CD4-positive, alpha-beta memory T cell (primary cell): Measurements from ENCODE around the gene ACAP1. TPM values are rescaled to one million over a fixed set of nuclear protein-coding genes. Genes with fewer than 3 reads are reported as not detected.

Experiments
- CTCF ChIA-PET: fragments of 350-600 bp; sonication (Branson Sonifier 250); formaldehyde crosslinking; loops from one replicate; lab custom pipeline; 2021; ENCODE audit warnings: inconsistent platforms; ENCODE audit not compliant: partially characterized antibody; lab: Charles Lee
- POLR2A ChIA-PET: fragments of 350-600 bp; sonication (Branson Sonifier 250); formaldehyde crosslinking; loops from one replicate; lab custom pipeline; 2021; ENCODE audit not compliant: partially characterized antibody; lab: Charles Lee
- DNase-seq, 5 donors: peaks; one replicate each; pipeline versions ENCODE4 v3.0.0 to v3.0.0-alpha.2; 2020 to 2022; ENCODE audit warnings: mixed read lengths in 1 of 5
- H3K27ac ChIP-seq: one replicate; pipeline ENCODE4 v1.7.0; 2013; ENCODE audit warnings: low read depth, low read length
- H3K27me3 ChIP-seq: 2 replicates; pipeline ENCODE4 v1.7.0; 2013; ENCODE audit warnings: mild to moderate bottlenecking, low read length, moderate library complexity; ENCODE audit not compliant: insufficient read depth
- H3K36me3 ChIP-seq: 2 replicates; pipeline ENCODE4 v1.7.0; 2013; ENCODE audit warnings: mild to moderate bottlenecking, low read length, moderate library complexity; ENCODE audit not compliant: insufficient read depth
- H3K4me1 ChIP-seq: 2 replicates; pipeline ENCODE4 v1.7.0; 2013; ENCODE audit warnings: mild to moderate bottlenecking, low read length, moderate library complexity; ENCODE audit not compliant: insufficient read depth
- H3K4me3 ChIP-seq, 2 donors: one replicate each; pipeline ENCODE4 v1.7.0; 2013; ENCODE audit warnings: low read length in 2 of 2, mild to moderate bottlenecking in 1 of 2
- H3K9me3 ChIP-seq, 2 donors: one replicate each; pipeline ENCODE4 v1.7.0; 2013; ENCODE audit warnings: low read length in 2 of 2, control low read depth in 1 of 2; ENCODE audit not compliant: control insufficient read depth in 1 of 2
- H3K27ac Mint-ChIP-seq, 7 donors: one replicate each; pipeline ENCODE4 v1.8.0; 2020 to 2021; ENCODE audit warnings: mixed read lengths in 7 of 7, mild to moderate bottlenecking in 6 of 7, inconsistent platforms in 3 of 7, moderate library complexity in 3 of 7
- H3K27me3 Mint-ChIP-seq, 2 donors: one replicate each; pipeline ENCODE4 v1.8.0; 2020 to 2021; ENCODE audit warnings: mixed read lengths in 2 of 2
- H3K36me3 Mint-ChIP-seq, 2 donors: one replicate each; pipeline ENCODE4 v1.8.0; 2020 to 2021; ENCODE audit warnings: mixed read lengths in 2 of 2, inconsistent platforms in 1 of 2, mild to moderate bottlenecking in 1 of 2
- H3K4me1 Mint-ChIP-seq, 4 donors: one replicate each; pipeline ENCODE4 v1.8.0; 2020 to 2021; ENCODE audit warnings: mixed read lengths in 4 of 4, mild to moderate bottlenecking in 1 of 4
- H3K4me3 Mint-ChIP-seq, 8 donors: one replicate each; pipeline ENCODE4 v1.8.0; 2020 to 2021; ENCODE audit warnings: mixed read lengths in 8 of 8, mild to moderate bottlenecking in 7 of 8, moderate library complexity in 6 of 8, inconsistent platforms in 3 of 8
- H3K9me3 Mint-ChIP-seq, 8 donors: one replicate each; pipeline ENCODE4 v1.8.0; 2020 to 2021; ENCODE audit warnings: mixed read lengths in 8 of 8, mild to moderate bottlenecking in 5 of 8, inconsistent platforms in 3 of 8, moderate library complexity in 1 of 8
- intact Hi-C: fragments of 100-400 bp; cut with micrococcal nuclease; formaldehyde crosslinking; loops from one replicate; pipeline ENCODE4 v1.15.1; 2023
- polyA plus RNA-seq, 2 donors: library from polyadenylated mRNA; unstranded; fragments of 300-500 nt; fragmentation: Illumina TruSeq; gene quantifications; one replicate each; pipeline ENCODE4 v1.2.3, GENCODE V29; 2021
- total RNA-seq, 2 experiments: library from RNA; stranded (reverse); gene quantifications; one replicate each; pipeline ENCODE4 v1.2.3, GENCODE V29; 2021

The ACAP1 gene
- total and polyA plus RNA-seq, 4 experiments from 2014 or later = 261 to 516 (median 386) TPM

- H3K36me3 ChIP-seq = peaks cover 19% of the 10 kb centered on the region
- Mint-ChIP-seq H3K27me3 (no peaks in the 10 kb centered on the region), H3K36me3 (peaks cover under 1 to 24% of the 10 kb centered on the region in 2 donors), H3K4me3 (peak overlapping the region; percentile 75 to 95 (median 84)), H3K4me1 (peaks cover 21 to 58% (median 40%) of the 10 kb centered on the region in 4 donors), H3K9me3 (peaks cover 0 to 2% (median 0%) of the 10 kb centered on the region in 8 donors), H3K27ac (peak overlapping the region; percentile 58 to 95 (median 87))
- CTCF ChIA-PET = interaction anchor here (2.0 to 6.6 kb wide), 3 partner anchors 16 to 85 kb away, joined by 5 to 88 read pairs (median 39); partner anchors contain the start of genes ACAP1, FGF11 and TMEM102
- H3K4me3 ChIP-seq = peak overlapping the region; percentile 29 to 49
- DNase-seq = peak in 1 of 5 donors; percentile 38
- intact Hi-C loops = loop anchor here (1.0 to 5.0 kb wide), 5 partner anchors 40 to 335 kb away; partner anchors contain the start of genes EIF5A, PLSCR3, TP53 and WRAP53
- H3K4me1 ChIP-seq = peaks cover 44% of the 10 kb centered on the region
- no peaks in the 10 kb centered on the region for H3K27me3 ChIP-seq
- H3K9me3 ChIP-seq = no peaks in the 10 kb centered on the region
- peak overlapping the region; percentile 68 for H3K27ac ChIP-seq
- POLR2A ChIA-PET = interaction anchor here (1.0 to 5.0 kb wide), 8 partner anchors 16 to 223 kb away, joined by 3 to 41 read pairs (median 6); partner anchors contain the start of genes ACAP1, POLR2A, SENP3 and TMEM102
Observed at GRCh38 chr17:7352503-7352889, 16.2 kb downstream of the ACAP1 start.

- H3K4me3 Mint-ChIP-seq = peak overlapping the region; percentile 75 to 95 (median 84)
- Histone ChIP-seq H3K27ac (peak overlapping the region; percentile 68), H3K9me3 (no peaks in the 10 kb centered on the region), H3K36me3 (peaks cover 13% of the 10 kb centered on the region), H3K4me1 (peaks cover 44% of the 10 kb centered on the region), H3K27me3 (no peaks in the 10 kb centered on the region), H3K4me3 (no peak overlapping the region)
- peaks cover 0 to 19% of the 10 kb centered on the region in 2 donors for H3K36me3 Mint-ChIP-seq
- ChIA-PET CTCF (interaction anchor here (0.8 to 6.6 kb wide), 7 partner anchors 17 to 232 kb away, joined by 3 to 88 read pairs (median 5); partner anchors contain the start of genes ACAP1, FGF11 and TMEM102), POLR2A (interaction anchor here (0.8 to 5.0 kb wide), 10 partner anchors 17 to 223 kb away, joined by 3 to 41 read pairs (median 6); partner anchors contain the start of genes ACAP1, POLR2A, SENP3 and TMEM102)
- intact Hi-C loops = loop anchor here (1.0 to 5.0 kb wide), 5 partner anchors 39 to 334 kb away; partner anchors contain the start of genes EIF5A, PLSCR3, TP53 and WRAP53
- H3K4me1 Mint-ChIP-seq = peaks cover 21 to 54% (median 40%) of the 10 kb centered on the region in 4 donors
- H3K9me3 Mint-ChIP-seq = peaks cover 0 to 2% (median 0%) of the 10 kb centered on the region in 8 donors
- no peak for DNase-seq
- H3K27me3 Mint-ChIP-seq = no peaks in the 10 kb centered on the region
- peak overlapping the region in 6 of 7 donors; percentile 58 to 95 (median 88) for H3K27ac Mint-ChIP-seq
Observed at GRCh38 chr17:7352910-7353635, 16.7 kb downstream of the ACAP1 start.

- DNase-seq = peak in 1 of 5 donors; percentile 57
- Mint-ChIP-seq H3K4me1 (peaks cover 19 to 49% (median 35%) of the 10 kb centered on the region in 4 donors), H3K27me3 (no peaks in the 10 kb centered on the region), H3K36me3 (peaks cover 0 to 8% of the 10 kb centered on the region in 2 donors), H3K27ac (peak overlapping the region; percentile 35 to 91 (median 73)), H3K9me3 (peaks cover 0 to 2% (median 0%) of the 10 kb centered on the region in 8 donors), H3K4me3 (peak overlapping the region in 2 of 8 donors; percentile 25 to 50)
- Histone ChIP-seq H3K9me3 (no peaks in the 10 kb centered on the region), H3K36me3 (peaks cover 3% of the 10 kb centered on the region), H3K4me1 (peaks cover 40% of the 10 kb centered on the region), H3K27me3 (no peaks in the 10 kb centered on the region), H3K4me3 (no peak overlapping the region), H3K27ac (no peak overlapping the region)
- POLR2A ChIA-PET = interaction anchor here (1.3 to 5.0 kb wide), 8 partner anchors 18 to 206 kb away, joined by 4 to 50 read pairs (median 22); partner anchors contain the start of genes ACAP1, POLR2A, SENP3 and TMEM102
- CTCF ChIA-PET = interaction anchor here (1.0 to 6.6 kb wide), 10 partner anchors 9 to 334 kb away, joined by 3 to 88 read pairs (median 14); partner anchors contain the start of genes ACAP1, FGF11, SENP3 and TMEM102
- intact Hi-C loops = loop anchor here (5.0 kb wide), 3 partner anchors 38 to 333 kb away; partner anchors contain the start of genes EIF5A, PLSCR3, TP53 and WRAP53
Observed at GRCh38 chr17:7354262-7354843, 18.0 kb downstream of the ACAP1 start.

GRCh38 chr17:7355053-7355452, 18.7 kb downstream of the ACAP1 start, which contains the start of gene TMEM95:
TMEM95 (plus strand) TSS chr17:7355156; CDS start chr17:7355205, 49 bp downstream.
- ChIA-PET POLR2A (interaction anchor here (0.9 to 5.0 kb wide), 16 partner anchors 19 to 332 kb away, joined by 3 to 50 read pairs (median 6); partner anchors contain the start of genes ACAP1, GPS2, PLSCR3 and POLR2A), CTCF (interaction anchor here (0.8 to 6.6 kb wide), 36 partner anchors 10 to 333 kb away, joined by 3 to 88 read pairs (median 4); partner anchors contain the start of genes ACAP1, FGF11, MPDU1 and SENP3)
- Histone ChIP-seq H3K27me3 (no peaks in the 10 kb centered on the region), H3K9me3 (no peaks in the 10 kb centered on the region), H3K4me3 (no peak within 1 kb of the TSS), H3K27ac (no peak within 1 kb of the TSS), H3K4me1 (peaks cover 35% of the 10 kb centered on the region), H3K36me3 (no peaks in the 10 kb centered on the region)
- peak within 1 kb of the TSS in 2 of 8 donors; percentile 50 to 62 for H3K4me3 Mint-ChIP-seq
- H3K27ac Mint-ChIP-seq = peak within 1 kb of the TSS; percentile 35 to 91 (median 73)
- H3K36me3 Mint-ChIP-seq = peaks cover 0 to 3% of the 10 kb centered on the region in 2 donors
- H3K9me3 Mint-ChIP-seq = peaks cover 0 to 2% (median 0%) of the 10 kb centered on the region in 8 donors
- DNase-seq = peak in 1 of 5 donors; percentile 32
- H3K4me1 Mint-ChIP-seq = peaks cover 16 to 42% (median 30%) of the 10 kb centered on the region in 4 donors
- intact Hi-C loops = no loop called here
- H3K27me3 Mint-ChIP-seq = no peaks in the 10 kb centered on the region

GRCh38 chr17:7355573-7355972, 19.2 kb downstream of the ACAP1 start:
- H3K9me3 ChIP-seq = no peaks in the 10 kb centered on the region

GRCh38 chr17:7356072-7356549, 19.8 kb downstream of the ACAP1 start:
- Mint-ChIP-seq H3K4me3 (peak overlapping the region in 1 of 8 donors; percentile 62), H3K9me3 (peaks cover 0 to 1% (median 0%) of the 10 kb centered on the region in 8 donors)
- CTCF ChIA-PET = interaction anchor here (0.6 to 6.6 kb wide), 51 partner anchors 11 to 332 kb away, joined by 3 to 88 read pairs (median 4); partner anchors contain the start of genes ACAP1, FGF11, MPDU1 and NLGN2

More at GRCh38 chr17:7355573-7355972, 19.2 kb downstream of the ACAP1 start:
- ChIA-PET POLR2A (interaction anchor here (0.9 to 5.0 kb wide), 21 partner anchors 15 to 332 kb away, joined by 3 to 50 read pairs (median 5); partner anchors contain the start of genes ACAP1, GPS2, MPDU1 and PLSCR3), CTCF (interaction anchor here (0.6 to 6.6 kb wide), 48 partner anchors 11 to 332 kb away, joined by 3 to 88 read pairs (median 4); partner anchors contain the start of genes ACAP1, FGF11, MPDU1 and NLGN2)
- Histone ChIP-seq H3K4me3 (no peak overlapping the region), H3K27me3 (no peaks in the 10 kb centered on the region), H3K36me3 (no peaks in the 10 kb centered on the region), H3K27ac (no peak overlapping the region), H3K4me1 (peaks cover 32% of the 10 kb centered on the region)
- intact Hi-C loops = no loop called here
- Mint-ChIP-seq H3K9me3 (peaks cover 0 to 2% (median 0%) of the 10 kb centered on the region in 8 donors), H3K27me3 (no peaks in the 10 kb centered on the region), H3K27ac (peak overlapping the region in 2 of 7 donors; percentile 50 to 57), H3K4me3 (peak overlapping the region in 1 of 8 donors; percentile 10), H3K36me3 (peaks cover 0 to 3% of the 10 kb centered on the region in 2 donors), H3K4me1 (peaks cover 14 to 38% (median 27%) of the 10 kb centered on the region in 4 donors)
- no peak for DNase-seq

More at GRCh38 chr17:7356072-7356549, 19.8 kb downstream of the ACAP1 start:
- POLR2A ChIA-PET = interaction anchor here (0.9 to 5.0 kb wide), 21 partner anchors 14 to 331 kb away, joined by 3 to 50 read pairs (median 5); partner anchors contain the start of genes ACAP1, GPS2, MPDU1 and PLSCR3
- Histone ChIP-seq H3K27me3 (no peaks in the 10 kb centered on the region), H3K4me3 (no peak overlapping the region), H3K27ac (no peak overlapping the region), H3K36me3 (no peaks in the 10 kb centered on the region), H3K4me1 (peaks cover 27% of the 10 kb centered on the region), H3K9me3 (no peaks in the 10 kb centered on the region)
- peaks cover 0 to 3% of the 10 kb centered on the region in 2 donors for H3K36me3 Mint-ChIP-seq
- peak overlapping the region in 1 of 7 donors; percentile 50 for H3K27ac Mint-ChIP-seq
- H3K4me1 Mint-ChIP-seq = peaks cover 14 to 34% (median 25%) of the 10 kb centered on the region in 4 donors
- intact Hi-C loops = loop anchor here (1.0 kb wide), 5 partner anchors 60 to 205 kb away; partner anchors contain the start of genes POLR2A, SENP3 and TMEM102
- no peaks in the 10 kb centered on the region for H3K27me3 Mint-ChIP-seq
- DNase-seq = peak; percentile 80 to 83 (median 81)
